ENCODE measurements around the gene GORASP1.

GORASP1 gene

GRCh38 chr3:39101022-39101689, 6.3 kb downstream of the GORASP1 start:
- DNase-seq: no peak

- DNase-seq: no peak
These were observed 6.9 kb downstream of the GORASP1 start for GRCh38 chr3:39100500-39100886.

- DNase-seq: no peak
These were observed 7.5 kb downstream of the GORASP1 start for GRCh38 chr3:39099738-39100499.

- no peak for DNase-seq
These were observed 8.2 kb downstream of the GORASP1 start for GRCh38 chr3:39099242-39099641.

GRCh38 chr3:39098473-39099000, 8.9 kb downstream of the GORASP1 start:
- DNase-seq: no peak

GRCh38 chr3:39097716-39098472, 9.5 kb downstream of the GORASP1 start:
- DNase-seq: no peak

- DNase-seq: no peak
These were observed 10.7 kb downstream of the GORASP1 start for GRCh38 chr3:39096775-39097174.

- DNase-seq: no peak
These were observed 11.6 kb downstream of the GORASP1 start for GRCh38 chr3:39095778-39096177.

- DNase-seq: no peak
These were observed 12.4 kb downstream of the GORASP1 start for GRCh38 chr3:39094851-39095677.

GRCh38 chr3:39090922-39091321, 16.5 kb downstream of the GORASP1 start:
- no peak for DNase-seq

- DNase-seq: no peak
These were observed 18.5 kb downstream of the GORASP1 start for GRCh38 chr3:39088889-39089288.

GRCh38 chr3:39088456-39088855, 19.0 kb downstream of the GORASP1 start:
- no peak for DNase-seq

GRCh38 chr3:39086144-39086543, 21.3 kb downstream of the GORASP1 start:
- no peak for DNase-seq

GRCh38 chr3:39082666-39083313, 24.6 kb downstream of the GORASP1 start:
- no peak for DNase-seq

GRCh38 chr3:39080026-39080425, 27.4 kb downstream of the GORASP1 start:
- no peak for DNase-seq

- no peak for DNase-seq
These were observed 27.9 kb downstream of the GORASP1 start for GRCh38 chr3:39079530-39079929.

GRCh38 chr3:39075910-39076309, 31.5 kb downstream of the GORASP1 start:
- DNase-seq: no peak

- no peak for DNase-seq
These were observed 38.9 kb downstream of the GORASP1 start for GRCh38 chr3:39068556-39068955.

GRCh38 chr3:39067286-39067685, 40.1 kb downstream of the GORASP1 start:
- DNase-seq: no peak

GRCh38 chr3:39065197-39065596, 42.2 kb downstream of the GORASP1 start:
- no peak for DNase-seq

GRCh38 chr3:39064646-39065045, 42.8 kb downstream of the GORASP1 start:
- DNase-seq: no peak

GRCh38 chr3:39063143-39063542, 44.3 kb downstream of the GORASP1 start:
- no peak for DNase-seq

Measured in NCI-H748 treated with DMSO at 0.1 percent for 48 hours (cell line).